H1 (cell line): Measurements from ENCODE around the gene HABP4. TPM values are rescaled to one million over a fixed set of nuclear protein-coding genes. Genes with fewer than 3 reads are reported as not detected.

Experiments used
- CTCF ChIA-PET: fragments of 300-600 bp; sonication (Branson Sonifier 250); formaldehyde crosslinking; loops from one replicate; lab custom pipeline; 2021; ENCODE audit not compliant: partially characterized antibody; lab: Charles Lee
- POLR2A ChIA-PET: fragments of 300-600 bp; sonication (Branson Sonifier 250); formaldehyde crosslinking; loops from one replicate; lab custom pipeline; 2021; ENCODE audit warnings: inconsistent platforms; ENCODE audit not compliant: partially characterized antibody; lab: Charles Lee
- DNase-seq, 2 experiments: peaks; one replicate each; pipeline versions ENCODE4 v3.0.0 to v3.0.0-alpha.2; 2010 to 2022; ENCODE audit warnings: low spot score in 2 of 2, low read depth in 1 of 2, mixed read lengths in 1 of 2
- FAIRE-seq: peaks from 2 replicates; lab custom pipeline; 2011; peaks lifted over from hg19 to GRCh38; lab: Jason Lieb, UNC
- H2AFZ ChIP-seq: 2 replicates; pipeline ENCODE4 v1.8.1; 2012; ENCODE audit warnings: low read length, inconsistent platforms
- H2AK5ac ChIP-seq: 2 replicates; pipeline ENCODE4 v1.6.1; 2013; ENCODE audit warnings: low read depth, low read length
- H2BK120ac ChIP-seq: replicated peaks from 2 replicates; pipeline ENCODE3; 2013; ENCODE audit warnings: low read depth, low read length, inconsistent platforms
- H2BK12ac ChIP-seq: 2 replicates; pipeline ENCODE4 v1.6.1; 2013; ENCODE audit warnings: low read depth, low read length
- H2BK15ac ChIP-seq: 2 replicates; pipeline ENCODE4 v1.6.1; 2013; ENCODE audit warnings: low read length
- H2BK20ac ChIP-seq: 2 replicates; pipeline ENCODE4 v1.6.1; 2013; ENCODE audit warnings: low read length
- H2BK5ac ChIP-seq: 2 replicates; pipeline ENCODE4 v1.6.1; 2013; ENCODE audit warnings: low read depth, low read length
- H3K14ac ChIP-seq: 2 replicates; pipeline ENCODE4 v1.6.1; 2013; ENCODE audit warnings: inconsistent platforms; ENCODE audit not compliant: insufficient read length
- H3K18ac ChIP-seq: 2 replicates; pipeline ENCODE4 v1.6.1; 2013; ENCODE audit warnings: low read length; ENCODE audit errors: extremely low read depth
- H3K23ac ChIP-seq: 2 replicates; pipeline ENCODE4 v1.6.1; 2013; ENCODE audit warnings: inconsistent platforms; ENCODE audit not compliant: insufficient read length
- H3K23me2 ChIP-seq: 2 replicates; pipeline ENCODE4 v1.6.1; 2013; ENCODE audit warnings: low read depth, low read length
- H3K27ac ChIP-seq: 2 replicates; pipeline ENCODE4 v1.6.1; 2011; ENCODE audit warnings: low read depth, low read length, inconsistent platforms
- H3K27me3 ChIP-seq, 4 experiments: replicated peaks in 1 of 4; 1 replicate in 1 of 4; 2 replicates in 3 of 4; pipeline versions ENCODE4 v1.6.1 to v1.8.1; 2011 to 2013; ENCODE audit warnings: low read length in 3 of 4, mild to moderate bottlenecking in 3 of 4, inconsistent platforms in 2 of 4, mixed read lengths in 2 of 4, moderate library complexity in 1 of 4; ENCODE audit not compliant: control insufficient read depth in 3 of 4, insufficient read depth in 3 of 4; ENCODE audit errors: extremely low read depth in 1 of 4
- H3K36me3 ChIP-seq, 4 experiments: 2 replicates each; pipeline versions ENCODE4 v1.6.1 to v1.8.1; 2011 to 2013; ENCODE audit warnings: mild to moderate bottlenecking in 4 of 4, low read length in 3 of 4, moderate library complexity in 2 of 4, control low read depth in 1 of 4, inconsistent platforms in 1 of 4; ENCODE audit not compliant: insufficient read depth in 4 of 4, control insufficient read depth in 2 of 4
- H3K4ac ChIP-seq: replicated peaks from 2 replicates; pipeline ENCODE3; 2013; ENCODE audit warnings: low read length, low read depth, mixed read lengths, inconsistent platforms; ENCODE audit not compliant: insufficient read length
- H3K4me1 ChIP-seq, 4 experiments: replicated peaks in 1 of 4; 1 replicate in 1 of 4; 2 replicates in 3 of 4; pipeline versions ENCODE4 v1.6.1 to v1.8.1; 2011 to 2013; ENCODE audit warnings: low read length in 3 of 4, inconsistent platforms in 2 of 4, mixed read lengths in 1 of 4; ENCODE audit not compliant: insufficient read depth in 4 of 4, control insufficient read depth in 3 of 4
- H3K4me2 ChIP-seq, 2 experiments: 2 replicates each; pipeline versions ENCODE4 v1.6.1 to v1.8.1; 2011 to 2013; ENCODE audit warnings: low read depth in 2 of 2, low read length in 2 of 2, control low read depth in 1 of 2, inconsistent platforms in 1 of 2, mild to moderate bottlenecking in 1 of 2; ENCODE audit not compliant: insufficient read depth in 1 of 2
- H3K4me3 ChIP-seq, 4 experiments: fragments of 200-600, 300-600 bp in 1 of 4; sonication (generic), shearing (Covaris generic), sonication (Bioruptor Twin) in 1 of 4; 2 replicates each; pipeline versions ENCODE4 v1.5.1 to v1.8.1; 2011 to 2016; ENCODE audit warnings: low read length in 4 of 4, low read depth in 3 of 4, control low read depth in 2 of 4, inconsistent platforms in 2 of 4, mild to moderate bottlenecking in 2 of 4, mixed read lengths in 1 of 4, moderate library complexity in 1 of 4; ENCODE audit not compliant: insufficient read depth in 2 of 4; ENCODE audit errors: extremely low read depth in 1 of 4
- H3K56ac ChIP-seq: replicated peaks from 2 replicates; pipeline ENCODE3; 2013; ENCODE audit warnings: low read depth, mild to moderate bottlenecking, mixed read lengths, low read length, inconsistent platforms; ENCODE audit not compliant: insufficient read length
- H3K79me1 ChIP-seq: 2 replicates; pipeline ENCODE4 v1.6.1; 2013; ENCODE audit warnings: low read depth, low read length, control low read depth
- H3K79me2 ChIP-seq, 2 experiments: 2 replicates each; pipeline versions ENCODE4 v1.6.1 to v1.8.1; 2012 to 2013; ENCODE audit warnings: low read length in 2 of 2, mild to moderate bottlenecking in 2 of 2, inconsistent platforms in 1 of 2; ENCODE audit not compliant: insufficient read depth in 2 of 2, control insufficient read depth in 1 of 2
- H3K9ac ChIP-seq, 4 experiments: replicated peaks in 1 of 4; 1 replicate in 1 of 4; 2 replicates in 3 of 4; pipeline versions ENCODE4 v1.6.1 to v1.8.1; 2011 to 2013; ENCODE audit warnings: low read depth in 3 of 4, low read length in 3 of 4, control low read depth in 2 of 4, mild to moderate bottlenecking in 2 of 4, moderate library complexity in 2 of 4, inconsistent platforms in 1 of 4; ENCODE audit errors: extremely low read depth in 1 of 4
- H3K9me3 ChIP-seq, 2 experiments: 2 replicates each; pipeline versions ENCODE4 v1.6.1 to v1.8.1; 2012 to 2013; ENCODE audit warnings: mild to moderate bottlenecking in 2 of 2, moderate library complexity in 2 of 2, control low read depth in 1 of 2, inconsistent platforms in 1 of 2, low read depth in 1 of 2, low read length in 1 of 2, mixed read lengths in 1 of 2; ENCODE audit not compliant: insufficient read depth in 2 of 2
- H4K20me1 ChIP-seq, 2 experiments: replicated peaks in 1 of 2; 2 replicates each; pipeline versions ENCODE3 to v1.8.1; 2011 to 2013; ENCODE audit warnings: inconsistent platforms in 2 of 2, low read length in 2 of 2, mild to moderate bottlenecking in 1 of 2; ENCODE audit not compliant: insufficient read depth in 2 of 2, control insufficient read depth in 1 of 2
- H4K5ac ChIP-seq: 2 replicates; pipeline ENCODE4 v1.6.1; 2013; ENCODE audit warnings: low read length, low read depth, mixed read lengths, inconsistent platforms; ENCODE audit not compliant: insufficient read length
- H4K8ac ChIP-seq: 2 replicates; pipeline ENCODE4 v1.8.0; 2013; ENCODE audit warnings: mild to moderate bottlenecking, moderate library complexity, low read length, inconsistent platforms; ENCODE audit not compliant: insufficient read depth; ENCODE audit errors: extremely low read depth
- H4K91ac ChIP-seq: replicated peaks from 2 replicates; pipeline ENCODE3; 2013; ENCODE audit warnings: low read length, mixed read lengths, inconsistent platforms; ENCODE audit not compliant: insufficient read length
- ASH2L ChIP-seq: fragments of 200-600, 300-600 bp; sonication (generic); IDR thresholded peaks from one replicate; pipeline ENCODE4 v1.7.1; 2017; ENCODE audit warnings: low read length
- BACH1 ChIP-seq: IDR thresholded peaks from 2 replicates; pipeline ENCODE4 v1.6.1; 2012; ENCODE audit warnings: low read length, improper control_type of control experiment
- CEBPB ChIP-seq: IDR thresholded peaks from 2 replicates; pipeline ENCODE4 v1.6.1; 2012; ENCODE audit warnings: low read depth, low read length
- JUN ChIP-seq: IDR thresholded peaks from 2 replicates; pipeline ENCODE4 v1.6.1; 2011; ENCODE audit warnings: low read depth, mild to moderate bottlenecking, improper control_type of control experiment, low read length
- MAX ChIP-seq: IDR thresholded peaks from 2 replicates; pipeline ENCODE4 v1.6.1; 2012; ENCODE audit warnings: inconsistent platforms
- RFX5 ChIP-seq: IDR thresholded peaks from 2 replicates; pipeline ENCODE4 v1.6.1; 2011; ENCODE audit warnings: low read depth, low read length, improper control_type of control experiment, borderline replicate concordance
- RXRA ChIP-seq: IDR thresholded peaks from 2 replicates; pipeline ENCODE4 v1.6.1; 2011; ENCODE audit warnings: low read depth, mild to moderate bottlenecking, low read length, moderate library complexity; ENCODE audit not compliant: insufficient read depth
- TBP ChIP-seq: IDR thresholded peaks from 2 replicates; pipeline ENCODE4 v1.6.1; 2011; ENCODE audit warnings: low read depth, low read length, improper control_type of control experiment
- WGBS, 2 experiments: shearing (Covaris generic) in 1 of 2; methylation state at CpG; one replicate each; pipeline versions ENCODE4 v1.1.6 to v1.1.7; 2013 to 2015; ENCODE audit warnings: low lambda C conversion rate in 2 of 2, mixed read lengths in 2 of 2, inconsistent platforms in 1 of 2, low coverage in 1 of 2, missing lambda C conversion rate in 1 of 2; ENCODE audit not compliant: insufficient replicate concordance in 2 of 2, insufficient coverage in 1 of 2, insufficient read length in 1 of 2; ENCODE audit errors: extremely low coverage in 1 of 2, missing lambda C conversion rate in 1 of 2; 5-methylcytosine and 5-hydroxymethylcytosine counted together
- polyA plus RNA-seq, 7 experiments: library from polyadenylated mRNA; depleted of rRNA in 3 of 7; stranded (reverse) in 5 of 7; unstranded in 2 of 7; fragments of >200 nt in 5 of 7; fragments of 200-250 nt in 2 of 7; gene quantifications; 1 replicate in 5 of 7; 2 replicates in 1 of 7; 4 replicates in 1 of 7; pipeline versions ENCODE4 v1.2.1 to v1.2.3, GENCODE V29; 2011 to 2013; ENCODE audit warnings: missing spikeins in 2 of 7, mixed read lengths in 2 of 7
- total RNA-seq: library from RNA; stranded (reverse); fragmentation: NEBNext Ultra II Directional; extraction: Animal tissue kit (Norgen Biotek cat#: 25700); gene quantifications from 2 replicates; pipeline ENCODE4 v1.2.1, GENCODE V29; 2021

HABP4 gene
- total and polyA plus RNA-seq, 2 of the 8 experiments (the other 6 are each of a cell fraction or from before 2014, with no cell fraction given): 3.3 to 11.2 TPM

- no peak overlapping the region for H3K14ac ChIP-seq
- H2BK15ac ChIP-seq: no peak overlapping the region
- TF ChIP-seq RFX5: no peak
- TF ChIP-seq ASH2L: no peak
- no peak for TF ChIP-seq JUN
- TF ChIP-seq CEBPB: no peak
- no peak for TF ChIP-seq TBP
- no peak for TF ChIP-seq BACH1
- TF ChIP-seq MAX: no peak
- no peak for TF ChIP-seq RXRA
- TF ChIP-seq, all 59 proteins: peak for 0
- Histone ChIP-seq H3K79me1 (no peaks in the 10 kb centered on the region), H3K4me2 (peak overlapping the region in 1 of 2 experiments; percentile 29; a peak in 1 of 4 replicates), H3K9ac (no peak overlapping the region), H3K4me3 (peak overlapping the region in 1 of 4 experiments; percentile 6; a peak in 1 of 8 replicates), H2BK5ac (no peak overlapping the region), H3K4ac (no peak overlapping the region), H3K23me2 (no peaks in the 10 kb centered on the region), H4K5ac (no peak overlapping the region), H3K9me3 (no peaks in the 10 kb centered on the region), H4K8ac (no peak overlapping the region), H4K91ac (no peak overlapping the region), H4K20me1 (peaks cover 0 to 1% of the 10 kb centered on the region in 2 experiments), H2AFZ (no peak overlapping the region), H3K23ac (no peak overlapping the region), H3K56ac (no peak overlapping the region), H3K79me2 (no peaks in the 10 kb centered on the region; a peak in 1 of 4 replicates), H3K18ac (no peak overlapping the region), H3K27ac (no peak overlapping the region), H3K36me3 (peaks cover 0 to 9% (median under 1%) of the 10 kb centered on the region in 4 experiments; a peak in 5 of 8 replicates), H2BK120ac (no peak overlapping the region), H3K27me3 (no peaks in the 10 kb centered on the region), H2BK20ac (no peak overlapping the region), H2AK5ac (no peak overlapping the region), H2BK12ac (no peak overlapping the region), H3K4me1 (peaks cover 4 to 9% (median 8%) of the 10 kb centered on the region in 4 experiments; a peak in 5 of 7 replicates)
- WGBS, 2 experiments: 89% methylated on average over 5 of the region's 5 CpGs; no CpG with 5 or more reads in 1 of the 2 experiments
- DNase-seq (no peak), FAIRE-seq (no peak)
- POLR2A ChIA-PET: no interaction called here
- CTCF ChIA-PET: interaction anchor here (0.8 to 1.6 kb wide), 3 partner anchors 9 to 18 kb away, joined by 3 to 7 read pairs (median 5); no protein-coding TSS in a partner anchor
Observed at GRCh38 chr9:96460470-96460869, 10.5 kb downstream of the HABP4 start.
